Peyer's patch (tissue), 4 donors: ENCODE results near the gene GRIK3.

Experiments used
- CTCF ChIP-seq, 6 experiments: fragments of 450-650 bp in 4 of 6; fragments of 200-600 bp in 2 of 6; sonication (generic) in 1 of 6; IDR thresholded peaks; one replicate each; pipeline ENCODE4 v1.5.1; 2017 to 2019; ENCODE audit warnings: antibody characterized with exemption in 6 of 6, mild to moderate bottlenecking in 3 of 6, moderate library complexity in 1 of 6
- POLR2A ChIP-seq, 2 donors: fragments of 450-650 bp; IDR thresholded peaks; one replicate each; pipeline ENCODE4 v1.5.1; 2017; ENCODE audit warnings: antibody characterized with exemption in 2 of 2, mild to moderate bottlenecking in 2 of 2, moderate library complexity in 2 of 2

- TF ChIP-seq CTCF (IDR thresholded peaks at IDR 0.05) (no peak), POLR2A (IDR thresholded peaks at IDR 0.05) (no peak)
These were observed 21.3 kb upstream of the GRIK3 start for GRCh38 chr1:37055631-37056030.
